Esophagus mucosa (tissue), 1 donor: Measurements from ENCODE around the gene TMED6. TPM values are rescaled to one million over a fixed set of nuclear protein-coding genes. Genes with fewer than 3 reads are reported as not detected.
A peak's percentile ranks its signal among the peaks of the same experiment; 100 is the strongest.

Experiments used
- ATAC-seq: fragments of 200-7000 bp; cut with Tn5 transposase; one replicate; pipeline ENCODE4 v1.9.1; 2020
- total RNA-seq: library from RNA; stranded (reverse); gene quantifications from one replicate; pipeline ENCODE4 v1.2.4, GENCODE V29; 2023
- donor health status: DM: yes; HTN: yes; CAD: no.

TMED6 gene
- total RNA-seq, 1 donor from 2014 or later: 0.52 TPM

DNA sequence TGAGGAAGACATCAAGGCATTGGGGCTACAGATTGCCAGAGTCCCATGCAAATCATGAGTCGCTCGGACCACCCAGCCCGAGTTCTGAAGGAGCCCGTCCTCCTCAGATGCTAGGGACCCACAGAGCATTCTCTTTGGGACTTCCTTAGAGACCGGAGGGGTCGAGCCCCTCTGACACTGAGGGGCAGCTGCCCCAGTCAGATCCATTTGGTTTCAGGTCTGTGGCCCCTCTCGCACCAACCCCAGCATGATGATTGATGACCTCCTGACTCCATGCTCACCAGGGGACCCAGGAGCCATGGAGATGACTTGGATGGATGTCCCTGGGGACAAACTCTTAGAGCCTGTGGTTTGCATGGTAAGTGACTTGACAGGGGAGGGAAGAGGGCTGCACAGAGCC lies 29.2 kb downstream of the TMED6 start:
- ATAC-seq: no peak

DNA sequence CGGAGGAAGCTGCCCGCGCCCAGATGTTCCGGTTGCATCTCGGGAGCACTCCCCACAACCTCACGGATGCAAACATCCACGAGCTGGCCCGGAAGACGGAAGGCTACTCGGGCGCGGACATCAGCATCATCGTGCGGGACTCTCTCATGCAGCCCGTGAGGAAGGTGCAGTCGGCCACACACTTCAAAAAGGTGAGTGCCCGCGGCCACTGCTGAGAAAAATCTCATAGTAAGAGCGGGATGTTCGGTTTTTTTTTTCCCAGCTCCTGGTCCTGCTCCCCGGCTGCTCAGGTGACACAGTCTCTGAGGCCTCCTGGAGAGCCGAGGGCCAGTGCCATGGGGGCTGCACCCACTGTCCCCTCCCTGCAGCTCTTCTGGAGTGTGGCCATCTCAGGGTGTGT lies 30.5 kb downstream of the TMED6 start:
- ATAC-seq: no peak

DNA sequence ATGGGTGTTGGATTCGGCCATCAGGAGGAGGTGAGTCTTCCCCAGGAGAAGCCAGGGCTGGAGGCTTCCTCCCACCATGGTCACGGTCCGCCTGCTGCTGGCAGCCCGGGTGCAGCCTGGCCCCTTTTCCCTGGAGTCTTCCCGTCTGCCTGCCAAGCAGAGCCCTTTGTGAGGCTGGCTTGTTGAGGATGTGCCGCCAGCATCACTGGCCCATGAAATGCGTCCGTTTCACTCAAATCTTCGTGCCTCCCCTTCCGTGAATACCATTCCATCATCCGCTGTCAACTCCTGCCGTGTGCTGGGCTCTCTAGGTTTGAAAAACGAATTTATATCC lies 30.9 kb downstream of the TMED6 start:
- ATAC-seq: no peak

DNA sequence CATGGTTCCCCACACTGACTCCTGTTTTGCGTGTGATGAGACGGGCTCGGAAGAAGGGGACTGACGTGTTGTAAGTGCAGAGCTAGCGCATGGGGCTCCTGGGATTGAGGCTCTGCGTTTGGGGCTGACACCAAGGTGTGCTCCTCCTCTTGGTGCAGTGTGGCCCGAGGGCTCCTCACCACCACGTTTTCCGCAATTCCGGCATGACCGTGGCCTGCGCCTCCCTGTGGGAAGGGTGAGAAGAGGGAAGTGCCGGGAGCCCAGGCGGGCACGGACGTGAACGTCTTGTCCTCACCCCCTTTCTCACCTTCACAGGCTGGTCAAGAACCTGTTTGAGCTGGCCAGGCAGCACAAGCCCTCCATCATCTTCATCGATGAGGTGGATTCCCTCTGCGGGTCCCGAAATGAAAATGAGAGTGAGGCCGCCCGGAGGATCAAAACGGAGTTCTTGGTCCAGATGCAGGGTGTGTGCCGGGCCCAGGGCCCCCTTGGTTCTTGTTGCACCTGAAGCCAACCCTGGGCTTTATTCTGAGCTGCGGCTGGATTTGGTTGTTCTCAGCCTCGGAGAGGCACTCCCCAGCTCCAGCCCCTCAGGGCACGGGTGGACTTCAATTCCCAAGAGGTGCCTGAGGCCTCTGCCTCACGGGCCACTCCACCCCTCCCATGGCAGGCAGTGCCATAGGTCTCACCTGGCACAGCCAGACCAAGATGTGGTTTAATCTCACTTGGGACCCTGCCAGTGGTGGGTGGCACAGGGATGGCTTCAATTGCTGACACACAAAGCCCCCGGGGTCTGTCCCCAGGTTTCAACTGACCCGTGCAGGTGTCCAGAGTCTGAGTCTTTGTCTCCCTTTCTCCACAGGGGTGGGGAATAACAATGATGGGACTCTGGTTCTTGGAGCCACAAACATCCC lies 31.5 kb downstream of the TMED6 start:
- ATAC-seq: no peak

DNA sequence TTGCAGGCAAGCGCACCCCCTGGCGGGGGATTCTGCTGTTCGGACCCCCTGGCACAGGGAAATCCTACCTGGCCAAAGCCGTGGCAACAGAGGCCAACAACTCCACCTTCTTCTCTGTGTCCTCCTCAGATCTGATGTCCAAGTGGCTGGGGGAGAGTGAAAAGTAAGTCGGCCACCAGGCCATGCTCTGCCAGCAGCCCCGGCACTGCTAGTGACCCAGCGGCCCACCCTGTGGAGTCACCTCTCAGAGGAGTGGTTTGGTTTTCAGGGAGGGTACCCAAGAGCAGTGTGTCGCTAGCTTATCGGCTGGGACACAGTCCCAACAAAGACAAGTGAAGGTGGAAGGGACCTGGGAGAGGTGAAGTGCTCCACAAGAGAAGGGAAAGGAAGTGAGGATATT lies 32.2 kb downstream of the TMED6 start:
- no peak for ATAC-seq

DNA sequence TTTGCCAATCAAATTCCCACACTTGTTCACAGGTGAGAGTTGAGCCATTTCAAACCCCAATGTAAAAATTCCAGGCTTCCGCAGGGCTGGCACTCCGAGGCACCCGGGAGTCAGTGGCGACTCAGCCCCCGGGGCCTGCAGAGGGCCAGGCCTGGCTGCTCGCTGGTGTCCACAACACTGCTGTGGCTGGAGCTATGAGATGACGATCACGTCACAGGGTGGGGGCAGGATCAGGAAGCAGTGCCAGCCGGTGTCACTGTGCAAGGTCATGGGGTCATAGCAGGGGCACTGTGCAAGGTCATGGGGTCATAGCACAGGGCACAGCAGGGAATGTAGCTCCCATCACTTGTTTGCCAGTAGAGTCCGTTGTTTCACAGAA lies 32.7 kb downstream of the TMED6 start:
- peak; percentile 6 for ATAC-seq

DNA sequence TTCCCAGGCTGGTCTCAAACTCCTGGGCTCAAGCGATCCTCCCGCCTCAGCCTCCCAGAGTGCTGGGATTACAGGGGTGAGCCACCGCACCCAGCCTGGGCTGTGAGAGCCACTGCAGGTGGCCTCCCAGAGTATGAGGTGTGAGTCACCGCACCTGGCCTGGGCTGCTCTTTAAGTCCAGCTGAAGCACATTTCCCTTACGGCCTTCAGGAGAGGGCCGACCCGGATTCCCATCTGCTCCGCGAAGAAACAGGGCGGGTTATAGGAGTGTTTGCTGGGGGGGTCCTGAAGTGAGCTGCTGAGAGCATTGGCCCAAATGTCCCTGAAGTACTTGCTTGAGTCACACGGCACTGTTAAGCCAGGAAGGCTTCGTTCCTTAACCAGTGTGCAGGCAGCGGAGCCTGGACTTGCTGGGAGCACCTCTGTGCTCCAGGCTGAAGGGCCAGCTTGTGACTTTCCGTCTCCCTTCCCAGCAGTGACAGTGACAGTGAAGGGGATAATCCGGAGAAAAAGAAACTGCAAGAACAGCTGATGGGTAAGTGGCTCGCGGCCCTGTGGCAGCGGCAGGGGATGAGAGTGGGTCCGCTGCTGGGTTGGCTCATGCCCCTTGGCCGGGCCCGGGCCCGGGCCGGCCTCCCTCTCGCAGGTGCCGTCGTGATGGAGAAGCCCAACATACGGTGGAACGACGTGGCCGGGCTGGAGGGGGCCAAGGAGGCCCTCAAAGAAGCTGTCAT lies 33.2 kb downstream of the TMED6 start:
- peak; percentile 17 for ATAC-seq

DNA sequence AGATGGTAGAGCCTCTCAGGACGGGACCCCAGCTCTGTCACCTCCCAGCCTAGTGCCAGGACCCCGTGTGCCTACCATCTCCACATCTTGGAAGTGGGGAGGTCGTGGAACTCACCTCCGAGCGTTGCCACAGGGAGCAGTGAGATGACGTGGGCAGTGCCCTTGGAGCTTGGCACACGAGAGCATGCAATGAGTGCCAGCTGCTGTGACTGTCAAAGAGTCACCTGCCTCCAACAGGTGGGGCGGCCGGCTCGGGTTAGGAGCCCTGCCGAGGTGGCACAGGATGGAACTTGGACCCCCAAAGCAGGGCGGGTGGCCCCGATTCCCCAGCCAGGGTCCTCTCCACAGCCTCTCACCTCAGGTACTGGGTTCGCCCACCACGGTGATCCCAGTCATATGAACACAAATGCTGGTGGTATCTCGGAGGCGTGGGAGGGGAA lies 35.0 kb downstream of the TMED6 start:
- ATAC-seq: no peak

DNA sequence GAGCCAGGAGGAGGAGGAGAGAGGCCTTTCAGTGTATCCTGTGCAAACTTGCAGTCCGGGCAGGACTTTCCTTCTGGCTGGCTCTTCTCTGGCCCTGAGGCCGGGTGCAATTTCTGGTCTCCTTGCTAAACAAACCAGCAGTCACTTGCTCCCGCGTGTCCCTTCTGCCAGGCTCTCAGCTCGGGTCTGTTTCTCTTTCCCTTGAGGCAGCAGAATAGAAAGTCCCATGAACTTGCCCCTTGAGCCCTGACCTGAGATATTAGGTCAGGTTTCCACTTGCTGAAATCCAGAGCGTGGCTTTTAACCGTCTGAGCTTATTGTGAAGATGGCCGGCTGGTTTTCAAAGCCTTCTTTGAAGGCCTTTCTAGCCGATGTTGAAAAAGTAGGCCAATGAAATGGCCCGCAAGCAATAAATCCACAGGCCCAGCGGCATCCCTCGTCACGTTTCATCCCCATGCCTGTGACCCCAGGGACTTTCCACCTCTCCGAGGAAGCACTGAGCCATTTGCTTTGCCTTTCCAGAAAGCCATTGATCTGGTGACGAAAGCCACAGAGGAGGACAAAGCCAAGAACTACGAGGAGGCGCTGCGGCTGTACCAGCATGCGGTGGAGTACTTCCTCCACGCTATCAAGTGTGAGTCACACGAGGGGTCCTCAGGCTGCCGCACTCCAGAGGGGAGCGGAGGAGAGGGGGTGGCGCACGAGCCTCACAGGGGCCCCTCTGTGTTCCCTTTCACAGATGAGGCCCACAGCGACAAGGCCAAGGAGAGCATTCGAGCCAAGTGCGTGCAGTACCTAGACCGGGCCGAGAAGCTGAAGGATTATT lies 35.9 kb downstream of the TMED6 start:
- no peak for ATAC-seq

DNA sequence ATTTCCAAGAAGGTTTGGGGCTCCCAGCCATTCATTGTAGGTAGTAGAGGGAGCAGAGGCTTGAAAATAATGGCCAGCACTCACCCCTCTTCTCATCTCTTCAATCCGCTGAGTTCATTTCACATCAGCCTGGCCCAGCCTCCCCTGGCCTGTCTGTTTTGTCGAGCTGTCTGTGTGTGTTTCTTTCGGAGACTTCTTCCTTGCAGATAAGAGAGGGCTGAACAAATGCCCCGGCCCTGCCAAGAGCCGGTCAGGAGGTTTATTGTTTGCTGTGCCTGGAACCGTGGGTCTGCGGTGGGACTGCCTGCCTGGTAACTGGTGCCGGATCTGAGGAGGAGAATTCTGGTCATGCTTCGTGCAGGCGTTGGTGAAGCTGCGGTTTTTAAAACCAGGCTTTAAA lies 37.1 kb downstream of the TMED6 start:
- no peak for ATAC-seq

DNA sequence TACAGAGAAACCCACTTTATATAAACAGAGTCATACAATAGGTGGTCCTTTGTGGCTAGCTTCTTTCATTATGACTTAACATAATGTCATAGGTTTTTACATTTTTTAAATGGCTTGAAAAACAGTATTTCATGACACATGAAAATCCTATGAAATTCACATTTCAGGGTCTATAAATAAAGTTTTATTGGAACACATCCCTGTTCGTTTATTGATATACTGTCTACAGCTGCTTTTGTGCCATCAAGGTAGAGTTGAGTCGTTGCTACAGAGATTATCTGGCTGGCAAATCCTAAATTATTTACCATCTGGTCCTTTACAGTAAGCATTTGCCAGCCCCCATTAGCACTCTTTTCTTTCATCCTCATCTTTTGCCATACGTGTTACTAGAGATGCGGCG lies 38.1 kb downstream of the TMED6 start:
- ATAC-seq: no peak

DNA sequence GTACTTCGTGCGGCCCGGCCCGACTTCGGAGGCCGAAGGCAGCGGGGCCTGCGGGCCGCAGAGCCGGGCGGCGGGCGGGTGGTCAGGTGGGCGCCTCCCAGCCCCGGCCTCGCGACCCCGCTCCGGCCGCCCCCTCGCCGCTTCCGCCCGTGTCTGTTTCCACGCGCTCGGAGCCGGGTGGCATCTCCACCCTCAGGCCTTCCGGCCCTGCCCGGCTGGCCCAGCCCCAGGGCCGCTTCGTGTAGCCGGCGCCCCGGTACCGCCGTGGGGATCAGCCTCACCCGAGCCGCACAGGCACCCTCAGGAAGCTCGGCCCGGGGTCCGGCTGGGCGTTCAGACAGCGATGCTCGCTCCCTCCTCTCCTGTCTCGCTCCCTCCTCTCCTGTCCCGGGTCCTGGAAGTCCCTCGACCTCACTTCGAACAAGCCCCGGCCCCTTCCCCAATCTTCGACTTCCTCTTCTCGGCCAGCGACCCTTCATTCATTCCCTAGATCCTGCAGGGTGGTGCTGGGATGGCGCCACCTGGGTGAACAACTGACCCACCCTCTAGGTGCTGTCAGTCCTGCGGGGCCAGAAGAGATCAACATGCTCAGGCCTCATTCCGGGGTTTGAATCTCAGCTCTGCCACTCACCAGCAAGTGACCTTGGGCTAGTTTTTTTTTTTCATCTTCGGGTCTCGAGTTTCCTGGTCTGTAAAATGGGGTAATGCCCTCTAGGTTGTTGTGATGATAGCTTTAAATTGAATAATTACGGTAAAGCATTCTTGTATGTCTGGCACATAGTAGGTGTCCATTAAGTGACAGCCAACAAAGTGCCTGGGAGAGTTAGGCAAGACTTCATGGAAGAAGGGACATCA lies 39.8 kb downstream of the TMED6 start:
- ATAC-seq: peak; percentile 66

DNA sequence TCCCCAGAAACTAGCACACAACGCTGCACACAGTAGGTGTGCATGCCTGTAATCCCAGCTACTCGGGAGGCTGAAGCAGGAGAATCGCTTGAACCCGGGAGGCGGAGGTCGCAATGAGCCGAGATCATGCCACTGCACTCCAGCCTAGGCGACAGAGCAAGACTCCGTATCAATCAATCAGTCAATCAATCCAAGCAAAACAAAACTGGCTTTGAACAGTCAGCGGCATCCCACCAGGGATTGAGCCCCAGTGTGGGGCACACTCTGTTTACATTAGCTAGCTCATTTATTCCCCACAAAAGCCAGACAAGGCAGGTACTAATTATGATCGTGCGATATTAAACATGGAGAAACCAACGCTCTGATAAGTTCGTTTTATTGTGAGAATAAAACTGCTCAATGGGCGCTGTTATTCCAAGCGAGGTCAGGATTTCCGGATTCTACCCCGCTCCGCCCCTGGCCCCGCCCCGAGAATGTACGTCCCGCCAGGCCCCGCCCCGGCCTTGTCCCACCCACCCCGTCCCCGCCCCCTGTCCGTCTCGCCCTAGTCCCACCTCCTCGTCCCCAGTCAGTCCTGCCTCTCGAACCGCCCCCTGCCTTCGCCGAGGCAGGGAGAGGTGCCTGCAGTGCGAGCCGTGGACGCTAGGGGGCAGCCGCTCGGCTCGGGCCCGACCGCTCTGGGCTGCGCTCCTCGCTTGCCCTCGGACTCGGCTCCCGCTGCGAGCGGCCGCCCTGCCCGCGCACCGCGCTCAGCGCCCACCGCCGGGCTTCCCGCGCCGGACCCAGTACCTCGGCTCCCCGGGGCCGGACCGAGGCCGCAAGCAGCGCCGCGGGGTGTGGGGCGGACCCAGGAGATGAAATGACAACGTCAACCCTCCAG lies 40.7 kb downstream of the TMED6 start, which contains the start of gene VPS4A:
Gene VPS4A, plus strand, starts transcription at position 698 of the 880 bp plus-strand sequence. Its CDS starts 162 bp downstream, at position 860.
- peak; percentile 99 for ATAC-seq

DNA sequence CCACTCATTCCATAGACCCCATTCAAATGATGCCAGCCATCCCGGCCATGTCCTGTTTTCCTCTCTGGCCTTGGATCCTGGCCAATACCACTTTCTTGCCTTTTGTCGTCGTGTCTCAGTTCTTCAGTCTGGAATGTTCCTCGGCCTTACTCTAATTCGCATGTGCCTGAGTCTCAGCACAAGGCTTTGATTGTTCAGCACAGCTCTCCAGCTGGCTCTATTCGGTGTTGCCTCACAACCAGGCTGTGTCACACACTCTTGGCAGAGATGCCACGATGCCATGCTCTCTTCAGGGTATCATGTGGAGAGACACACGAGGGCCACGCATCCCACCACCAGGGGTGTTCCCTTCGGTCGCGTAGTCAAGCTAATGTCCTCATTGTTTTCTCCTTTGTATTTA lies 42.3 kb downstream of the TMED6 start:
- no peak for ATAC-seq

DNA sequence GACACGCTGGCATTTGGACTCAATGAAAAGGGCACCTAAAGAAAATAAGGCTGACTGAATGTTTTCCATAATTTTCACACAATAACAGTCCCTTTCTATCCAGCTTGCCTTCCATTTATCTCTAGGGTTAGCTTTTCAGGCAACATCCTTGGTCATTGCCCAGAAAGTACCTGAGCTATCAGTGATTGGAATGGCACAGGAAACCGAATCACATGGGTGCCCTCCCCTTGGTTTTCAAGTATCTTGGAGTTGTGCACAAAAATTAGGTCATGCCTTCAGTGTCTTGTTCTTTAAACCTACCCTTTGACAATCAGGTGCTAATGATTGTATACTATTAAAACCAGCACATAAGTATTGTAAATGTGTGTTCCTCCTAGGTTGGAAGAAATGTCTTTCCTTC lies 43.7 kb downstream of the TMED6 start:
- no peak for ATAC-seq

DNA sequence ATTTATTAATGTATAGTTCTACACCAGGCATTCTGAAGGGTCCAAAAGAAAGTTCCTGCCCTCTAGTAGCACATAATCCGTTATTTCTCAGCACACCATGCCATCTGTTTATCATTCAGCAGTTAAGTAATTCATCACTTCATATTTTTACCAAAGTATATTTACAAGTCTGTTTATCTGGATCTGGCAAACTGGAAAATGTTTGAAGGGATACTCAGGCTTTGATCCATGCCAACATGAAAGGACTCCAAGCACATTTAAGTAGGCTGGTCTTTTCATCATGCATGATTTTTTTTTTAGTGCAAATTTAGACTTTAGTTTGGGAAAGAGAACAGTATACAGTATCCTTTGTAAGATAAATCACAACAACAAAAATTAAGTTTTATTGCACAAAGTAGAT lies 44.5 kb downstream of the TMED6 start:
- ATAC-seq: no peak

DNA sequence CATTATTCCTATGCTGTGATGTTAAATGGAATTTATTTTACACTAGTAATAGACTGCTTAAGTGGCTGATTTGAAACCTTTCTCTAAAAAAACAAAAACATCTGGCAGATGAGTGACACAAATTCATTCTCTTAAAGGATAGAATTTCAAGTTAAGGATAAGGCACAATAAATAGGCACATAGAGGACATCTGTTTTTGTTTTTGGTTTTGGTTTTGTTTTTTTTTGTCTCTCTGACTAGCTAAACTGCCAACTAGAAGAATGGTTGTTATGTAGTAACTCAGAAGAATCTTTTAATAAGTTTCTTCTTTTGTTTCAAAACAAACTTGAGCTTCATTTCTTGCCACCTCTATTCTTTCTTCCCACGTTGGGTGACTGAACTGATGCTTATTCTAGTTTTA lies 45.6 kb downstream of the TMED6 start:
- no peak for ATAC-seq

DNA sequence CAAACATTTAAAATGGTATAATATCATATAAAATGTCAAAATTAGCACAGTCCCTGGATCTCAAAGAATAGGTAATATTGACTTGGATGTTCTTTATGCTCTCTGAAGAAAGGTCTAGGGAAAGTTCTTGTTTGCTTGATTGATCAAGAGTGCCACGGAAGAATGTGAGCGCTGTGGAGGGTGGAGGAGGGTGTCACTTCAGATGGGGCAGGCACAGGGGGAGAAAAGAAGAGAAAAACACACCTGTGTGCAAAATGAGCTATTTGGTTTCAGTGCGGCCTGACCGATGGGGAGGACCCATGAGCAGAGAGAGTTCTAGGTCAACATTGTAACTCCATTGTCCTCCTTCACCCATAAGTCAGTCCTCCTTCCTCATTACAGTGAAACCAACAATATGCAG lies 49.3 kb downstream of the TMED6 start:
- no peak for ATAC-seq

DNA sequence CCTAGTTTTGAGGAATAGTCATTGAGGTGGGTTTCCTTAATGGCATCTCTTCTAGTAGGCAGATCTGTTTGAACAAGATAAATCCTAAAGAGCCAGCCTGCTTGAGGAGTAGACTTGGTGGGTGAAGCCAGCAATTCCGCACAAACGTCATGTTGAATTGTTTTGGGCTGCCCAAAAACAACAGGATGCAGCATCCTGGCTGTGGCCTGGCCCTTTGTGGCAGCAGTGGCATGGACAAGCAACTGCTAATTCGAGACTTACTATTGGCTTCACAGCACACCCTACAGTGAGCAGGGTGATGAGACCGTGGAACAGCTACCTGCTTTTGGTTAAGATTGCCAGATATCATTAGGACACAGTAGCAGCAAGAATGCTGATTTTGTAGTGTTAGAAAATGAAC lies 49.7 kb downstream of the TMED6 start:
- ATAC-seq: no peak

DNA sequence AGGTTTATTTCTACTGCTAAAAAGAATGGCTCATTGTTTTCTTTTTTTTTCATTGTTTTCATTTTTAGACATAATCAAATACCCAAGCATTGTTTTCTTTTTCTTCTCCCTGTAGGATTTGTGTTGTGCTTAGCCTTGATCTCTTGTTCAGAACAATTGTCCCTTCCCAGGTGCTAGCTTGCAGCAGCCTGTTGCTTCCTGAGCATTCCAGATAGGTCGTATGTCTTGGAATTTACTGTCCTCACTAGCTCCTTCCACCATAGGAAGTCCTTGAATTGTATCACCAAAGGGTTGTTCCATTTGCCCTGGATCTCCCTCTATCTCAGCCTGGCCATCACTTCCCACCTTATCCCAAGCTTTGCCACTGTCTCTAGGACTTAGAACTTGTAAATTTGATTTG lies 50.4 kb downstream of the TMED6 start:
- ATAC-seq: no peak

DNA sequence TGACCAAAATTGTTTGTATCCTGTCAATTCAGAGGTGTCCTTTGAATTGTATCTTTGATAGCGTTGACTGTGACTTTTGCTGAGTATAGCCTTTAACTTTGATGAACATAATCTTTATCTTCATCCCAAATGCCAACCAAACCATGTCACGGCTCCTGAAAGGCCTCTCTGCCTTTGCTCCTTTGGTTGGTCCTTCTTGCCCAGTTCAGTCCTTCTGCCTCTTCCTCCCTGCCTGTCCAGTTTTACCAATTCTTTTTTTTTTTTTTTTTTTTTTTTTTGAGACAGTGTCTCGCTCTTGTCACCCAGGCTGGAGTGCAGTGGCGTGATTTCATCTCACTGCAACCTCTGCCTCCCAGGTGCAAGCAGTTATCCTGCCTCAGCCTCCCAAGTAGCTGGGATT lies 53.3 kb downstream of the TMED6 start:
- ATAC-seq: no peak
